GM18526 (cell line): ENCODE data around the gene CAMTA1.

ENCODE experiments used
- POLR2A ChIP-seq: IDR thresholded peaks from 3 replicates; pipeline ENCODE4 v1.6.1; 2011; ENCODE audit not compliant: insufficient read length; ENCODE audit errors: extremely low read depth

CAMTA1 gene

DNA sequence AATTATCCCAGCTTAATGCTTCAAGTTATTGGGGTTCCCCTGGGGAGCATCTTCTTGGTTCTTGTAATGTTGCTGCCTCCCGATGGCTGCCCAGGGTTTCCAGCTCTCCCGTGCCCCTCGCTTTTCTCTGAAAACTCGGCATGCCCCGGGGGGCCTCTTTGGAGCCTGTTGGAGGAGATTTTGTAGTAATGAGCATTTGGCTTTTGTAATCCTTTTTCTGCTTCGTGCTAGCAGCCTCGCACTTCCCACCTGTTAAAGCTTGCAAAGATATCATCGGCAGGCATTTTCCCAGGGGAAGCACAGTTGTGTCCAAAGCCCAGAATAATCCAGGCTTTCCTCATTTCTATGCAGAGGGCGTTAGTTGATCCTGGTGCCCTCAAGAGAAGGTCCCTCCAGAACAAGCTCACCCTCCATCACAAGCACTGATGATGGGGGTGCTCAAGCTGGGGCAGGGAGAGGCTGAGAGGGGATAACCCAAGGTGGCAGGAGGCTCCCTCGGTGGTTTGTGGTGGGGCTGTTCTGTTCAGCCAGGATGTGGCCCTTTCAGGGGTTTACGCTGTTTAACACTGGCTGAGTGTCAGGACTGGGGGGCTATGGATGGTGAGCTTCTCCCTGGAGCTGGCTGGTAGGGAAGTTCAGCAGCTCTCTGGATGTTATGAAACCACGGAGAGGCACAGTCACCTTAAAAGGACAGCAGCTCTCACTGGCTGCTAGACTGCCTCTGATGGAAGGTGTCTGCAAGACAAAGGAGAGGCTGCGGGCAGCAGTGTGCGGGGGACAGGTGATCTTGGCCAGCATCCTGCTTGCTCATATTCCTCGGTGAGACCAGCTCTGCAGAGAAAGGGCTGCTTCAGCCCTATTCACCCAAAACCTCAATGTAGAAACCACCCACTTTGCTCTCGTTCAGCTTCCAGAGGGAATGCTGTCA, 508.7 kb downstream of the CAMTA1 start:
- TF ChIP-seq POLR2A, result no peak

GRCh38 chr1:7294636-7295035, 509.4 kb downstream of the CAMTA1 start:
- no peak for TF ChIP-seq POLR2A

DNA sequence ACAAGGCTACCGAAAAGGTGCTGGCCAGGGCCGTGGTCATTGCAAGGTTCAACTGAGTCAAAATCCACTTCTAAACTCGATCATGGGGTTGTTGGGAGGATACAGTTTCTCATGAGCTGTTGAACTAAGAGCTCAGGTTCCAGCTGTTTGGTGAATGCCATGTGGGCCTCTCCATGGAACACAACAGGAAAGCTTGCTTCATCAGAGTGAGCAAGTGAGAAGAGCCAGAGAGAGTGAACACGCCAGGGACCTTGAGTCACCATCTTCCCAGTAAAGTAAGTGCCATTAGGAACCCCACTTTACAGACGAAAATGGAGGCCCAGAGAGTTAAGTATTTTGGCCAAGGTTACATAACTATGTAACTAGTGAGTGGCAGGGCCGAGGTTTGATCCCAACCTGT, 510.7 kb downstream of the CAMTA1 start:
- TF ChIP-seq POLR2A, result no peak

DNA sequence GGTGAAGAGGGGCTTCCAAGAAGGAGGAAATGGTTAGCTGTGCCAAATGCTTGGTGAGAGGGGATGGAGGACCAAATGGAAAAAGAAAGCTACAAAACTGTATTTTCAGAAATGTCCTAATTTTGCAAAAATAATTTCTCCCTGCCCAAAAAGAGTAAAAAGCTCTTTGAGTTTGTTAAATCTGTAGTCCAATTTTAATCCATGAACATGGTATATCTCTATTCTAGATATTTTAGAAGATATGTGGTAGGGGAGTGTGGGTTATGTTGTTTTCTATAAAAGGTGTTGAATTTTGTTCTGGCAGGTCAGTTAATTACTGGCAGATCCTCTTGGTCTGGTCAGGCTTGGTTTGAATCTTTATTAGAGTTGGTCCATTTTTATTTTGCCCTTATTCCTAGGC, 511.7 kb downstream of the CAMTA1 start:
- TF ChIP-seq POLR2A, result no peak

- TF ChIP-seq POLR2A, result no peak
Observed at GRCh38 chr1:7298145-7298544, 512.9 kb downstream of the CAMTA1 start.

- no peak for TF ChIP-seq POLR2A
Observed at GRCh38 chr1:7298749-7299151, 513.5 kb downstream of the CAMTA1 start.

DNA sequence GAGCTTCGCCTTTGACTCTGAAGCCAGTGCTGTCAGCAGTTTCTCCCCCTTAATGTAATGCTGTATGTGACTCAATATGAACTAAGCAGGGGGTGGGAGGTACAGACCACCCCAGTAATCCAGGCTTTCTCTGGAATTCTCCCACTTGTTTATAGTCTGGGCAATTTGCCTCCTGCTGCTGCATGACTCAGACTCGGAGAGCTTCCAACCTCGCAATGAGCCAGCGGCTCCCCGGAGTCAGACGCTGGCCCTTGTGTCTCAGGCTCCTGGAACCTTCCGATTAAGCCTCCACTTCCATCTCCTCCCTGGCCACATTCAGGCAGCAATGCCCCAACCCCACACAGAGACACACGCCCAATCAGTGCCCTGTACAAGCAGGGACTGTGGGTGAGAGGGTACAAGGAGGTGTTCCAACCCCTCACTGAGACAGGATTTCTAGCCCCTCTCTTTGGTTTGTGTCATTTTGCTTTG, 514.1 kb downstream of the CAMTA1 start:
- no peak for TF ChIP-seq POLR2A

GRCh38 chr1:7299994-7300393, 514.7 kb downstream of the CAMTA1 start:
- no peak for TF ChIP-seq POLR2A

GRCh38 chr1:7300893-7301663, 515.8 kb downstream of the CAMTA1 start:
- no peak for TF ChIP-seq POLR2A

DNA sequence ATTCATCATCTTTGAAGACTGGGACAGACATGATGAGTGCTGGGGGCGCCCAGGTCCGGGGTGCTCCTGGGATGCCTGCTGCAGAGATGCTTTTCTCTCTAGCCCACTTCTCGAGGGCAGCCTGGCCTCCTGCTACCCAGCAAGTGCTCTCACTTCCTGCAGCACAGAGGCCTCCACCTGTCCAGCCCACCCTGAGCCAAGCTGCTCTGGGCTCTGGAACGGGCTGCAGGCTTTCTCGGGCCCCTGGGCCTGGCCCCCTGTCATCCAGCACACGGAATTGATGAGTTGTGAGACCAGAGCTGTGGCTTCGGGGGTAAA, 516.4 kb downstream of the CAMTA1 start:
- TF ChIP-seq POLR2A, result no peak

- TF ChIP-seq POLR2A, result no peak
Observed at GRCh38 chr1:7302126-7302525, 516.9 kb downstream of the CAMTA1 start.

DNA sequence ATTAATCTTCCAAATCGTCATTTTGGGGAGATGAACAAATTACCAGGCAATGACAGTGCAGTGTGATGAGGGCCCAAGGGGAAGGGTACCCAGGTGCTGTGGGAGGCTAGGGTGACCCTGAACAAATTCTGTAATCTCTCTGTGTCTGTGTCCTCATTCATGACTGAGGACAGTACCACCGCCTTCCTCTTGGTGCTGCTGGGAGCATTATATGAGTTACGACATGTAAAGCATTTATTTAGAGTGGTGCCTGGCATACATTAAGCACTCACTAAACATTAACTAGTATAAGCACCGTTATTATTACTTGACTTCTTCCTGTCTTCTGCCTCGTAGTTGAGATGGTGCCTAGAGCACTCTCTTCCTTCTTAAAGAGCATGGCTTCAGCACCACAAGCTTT, 517.6 kb downstream of the CAMTA1 start:
- no peak for TF ChIP-seq POLR2A

GRCh38 chr1:7303554-7304317, 518.5 kb downstream of the CAMTA1 start:
- TF ChIP-seq POLR2A, result no peak

DNA sequence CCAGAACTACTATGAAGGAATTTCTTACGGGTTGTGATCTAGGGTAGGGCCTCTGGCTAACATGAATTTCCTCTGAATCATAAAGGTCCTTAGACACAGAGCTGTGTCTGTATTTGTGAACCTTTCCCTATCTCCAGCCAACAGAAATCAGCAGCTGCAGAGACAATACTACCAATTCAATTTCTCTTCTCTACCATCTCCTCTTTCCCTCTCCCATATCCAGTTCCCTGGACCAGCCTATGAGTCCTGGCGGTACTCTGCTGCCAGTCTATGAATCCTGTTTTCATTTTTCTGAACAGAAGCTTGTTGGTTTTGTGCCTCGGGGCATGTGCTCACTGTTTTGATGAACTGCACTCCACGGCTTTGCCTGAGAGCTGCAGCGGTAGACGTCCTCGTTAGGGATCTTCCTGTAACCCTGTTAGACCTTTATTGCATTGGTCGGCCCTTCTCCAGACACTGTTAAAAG, 527.9 kb downstream of the CAMTA1 start:
- TF ChIP-seq POLR2A, result no peak

DNA sequence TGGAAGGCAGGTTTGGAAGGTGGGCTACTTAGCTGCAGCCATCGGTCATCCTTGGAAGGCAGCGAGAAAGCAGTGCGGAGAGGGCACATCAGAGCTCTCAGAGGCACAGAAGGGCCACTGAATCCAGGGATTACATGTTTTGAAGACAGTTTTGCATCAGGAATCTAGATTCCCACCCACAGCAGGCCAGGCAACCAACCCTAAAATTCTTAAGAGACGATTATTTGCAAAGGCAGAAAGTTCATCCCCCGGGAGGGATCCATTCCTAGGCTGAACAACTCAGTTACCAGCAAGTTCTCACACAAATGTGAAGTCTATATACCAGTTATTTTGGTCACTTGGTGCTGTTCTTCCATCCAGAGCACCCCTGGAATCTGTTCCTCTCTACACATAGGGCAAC, 528.6 kb downstream of the CAMTA1 start:
- no peak for TF ChIP-seq POLR2A
